HG03575 (cell line): ENCODE results near the gene NODAL.

ENCODE experiments used
- ATAC-seq: cut with Tn5 transposase; IDR thresholded peaks from one replicate; pipeline ENCODE4 v1.9.1; 2021; ENCODE audit not compliant: unreplicated experiment, insufficient number of reproducible peaks, low FRiP score; ENCODE audit errors: extremely low read depth

Gene NODAL

GRCh38 chr10:70403483-70404035 is 37.9 kb downstream of the NODAL start:
- no peak for ATAC-seq

DNA sequence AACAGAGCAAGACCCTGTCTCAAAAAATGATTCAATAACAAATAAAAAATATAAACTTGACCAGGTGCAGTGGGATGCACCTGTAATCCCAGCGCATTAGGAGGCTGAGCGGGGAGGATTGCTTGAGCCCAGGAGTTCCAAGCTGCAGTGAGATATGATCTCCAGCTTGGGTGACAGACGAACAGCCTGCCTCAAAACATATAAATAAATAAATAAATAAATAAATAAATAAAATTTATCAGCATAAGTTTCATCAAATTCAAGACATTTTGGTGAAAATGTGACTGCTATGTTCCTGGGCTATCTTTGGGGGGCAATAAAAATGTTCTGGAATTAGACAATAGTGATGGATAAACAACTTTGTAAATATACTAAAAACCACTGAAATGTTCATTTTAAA is 42.3 kb downstream of the NODAL start:
- ATAC-seq = no peak

GRCh38 chr10:70396140-70396539 is 45.3 kb downstream of the NODAL start:
- no peak for ATAC-seq

DNA sequence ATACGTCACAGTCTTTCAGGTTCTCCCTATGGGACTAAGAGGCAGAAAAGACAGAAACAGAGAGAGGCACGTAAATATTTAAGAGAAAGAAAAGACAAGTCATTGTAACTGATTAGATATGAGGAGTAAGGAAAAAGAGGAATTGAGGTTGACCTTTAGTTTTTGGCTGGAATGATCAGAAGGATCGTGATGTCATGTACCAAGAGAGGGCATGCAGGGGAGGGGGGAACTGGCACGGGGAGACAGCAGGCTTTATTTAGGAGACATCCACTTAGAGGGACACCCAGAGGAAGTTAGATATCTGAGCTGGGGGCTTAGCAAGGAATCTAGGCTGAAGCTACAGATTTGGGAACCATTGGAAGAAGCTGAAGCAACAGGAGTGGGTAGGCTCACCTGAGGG is 49.8 kb downstream of the NODAL start:
- no peak for ATAC-seq
